Fibroblast of villous mesenchyme (primary cell): Measurements from ENCODE around the gene ZMYND10. TPM values are rescaled to one million over a fixed set of nuclear protein-coding genes. Genes with fewer than 3 reads are reported as not detected.

Source experiments
- DNase-seq: peaks from one replicate; pipeline ENCODE4 v3.0.0-alpha.2; 2010; ENCODE audit warnings: low read depth
- H3K4me3 ChIP-seq: 2 replicates; pipeline ENCODE4 v1.5.1; 2011; ENCODE audit warnings: low read depth, mild to moderate bottlenecking, low read length
- CTCF ChIP-seq: IDR thresholded peaks from 2 replicates; pipeline ENCODE4 v1.5.1; 2012; ENCODE audit warnings: low read depth, mild to moderate bottlenecking, low read length; ENCODE audit not compliant: insufficient read depth
- total RNA-seq: library from RNA; depleted of rRNA; stranded (reverse); fragments of >200 nt; gene quantifications from 2 replicates; pipeline ENCODE4 v1.2.3, GENCODE V29; 2012

The ZMYND10 gene
- total RNA-seq, 1 donor: 1.3 TPM

DNA sequence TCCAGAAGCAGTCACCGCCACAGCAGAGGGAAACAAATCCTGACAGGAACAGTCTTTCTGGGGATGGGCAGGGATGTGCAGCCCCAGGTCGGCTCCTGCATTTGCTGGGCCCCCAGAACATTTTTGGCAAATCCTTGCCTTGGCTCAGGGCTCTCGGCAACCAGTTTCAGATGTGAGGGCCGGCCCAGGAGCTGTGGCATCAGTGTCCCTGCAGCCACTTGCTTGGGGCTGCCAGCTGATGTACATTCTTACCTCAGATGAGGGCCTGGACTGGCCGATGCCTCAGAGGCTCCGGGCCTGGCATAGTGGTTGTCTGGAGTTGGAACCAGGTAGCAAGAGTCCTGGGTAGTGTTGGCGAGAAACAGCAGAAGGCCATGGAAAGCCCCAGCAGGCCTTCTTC is 9.3 kb upstream of the ZMYND10 start:
- TF ChIP-seq CTCF: no peak
- H3K4me3 ChIP-seq: no peak overlapping the region
- no peak for DNase-seq

GRCh38 chr3:50354186-50354764 is 8.7 kb upstream of the ZMYND10 start:
- TF ChIP-seq CTCF: no peak
- no peak overlapping the region for H3K4me3 ChIP-seq
- DNase-seq: no peak

DNA sequence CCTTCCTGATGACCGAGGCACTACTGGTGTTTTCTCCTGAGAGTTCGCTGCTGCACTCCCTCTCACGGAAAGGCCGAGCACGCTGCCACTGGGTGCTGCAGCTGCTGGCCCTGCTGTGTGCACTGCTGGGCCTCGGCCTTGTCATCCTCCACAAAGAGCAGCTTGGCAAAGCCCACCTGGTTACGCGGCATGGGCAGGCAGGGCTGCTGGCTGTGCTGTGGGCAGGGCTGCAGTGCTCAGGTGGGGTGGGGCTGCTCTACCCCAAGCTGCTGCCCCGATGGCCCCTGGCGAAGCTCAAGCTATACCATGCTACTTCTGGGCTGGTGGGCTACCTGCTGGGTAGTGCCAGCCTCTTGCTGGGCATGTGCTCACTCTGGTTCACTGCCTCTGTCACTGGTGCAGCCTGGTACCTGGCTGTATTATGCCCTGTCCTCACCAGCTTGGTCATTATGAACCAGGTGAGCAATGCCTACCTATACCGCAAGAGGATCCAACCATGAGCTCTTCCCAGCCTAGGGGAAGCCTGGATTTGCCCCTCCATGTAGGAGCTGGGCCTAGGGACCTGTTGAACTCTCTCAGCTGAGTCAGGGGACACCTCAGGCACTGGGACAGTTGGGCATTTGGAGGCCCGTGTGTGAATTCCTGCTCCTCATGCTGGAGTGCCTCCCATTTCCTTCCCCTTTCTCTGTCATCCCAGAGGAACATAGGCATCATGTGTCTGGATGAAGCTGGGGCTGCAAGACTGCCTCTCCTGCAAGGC is 7.9 kb upstream of the ZMYND10 start:
- TF ChIP-seq CTCF: no peak
- DNase-seq: no peak

DNA sequence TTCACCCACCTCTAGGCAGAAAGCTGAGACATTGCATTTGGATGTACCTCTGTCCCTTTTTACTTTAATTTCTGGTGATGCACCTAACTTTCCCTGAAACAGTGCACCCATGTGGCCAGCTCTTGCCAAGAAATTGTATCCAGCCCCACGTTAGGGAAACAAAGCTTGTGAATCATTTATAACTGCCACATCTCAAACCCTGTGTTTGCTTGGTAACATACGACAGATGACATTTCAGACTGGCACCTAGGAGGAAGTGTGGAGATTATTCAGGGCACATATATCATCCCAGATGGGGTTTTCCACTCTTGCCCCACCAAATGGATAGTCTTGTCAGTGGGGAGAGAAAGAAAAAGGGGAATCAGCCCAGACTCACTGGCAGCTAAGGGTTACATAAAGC is 7.2 kb upstream of the ZMYND10 start:
- peak; percentile 29 for TF ChIP-seq CTCF
- H3K4me3 ChIP-seq: no peak overlapping the region
- no peak for DNase-seq

More for the DNA sequence above, 7.9 kb upstream of the ZMYND10 start:
- no peak overlapping the region for H3K4me3 ChIP-seq

- DNase-seq: no peak
- no peak for TF ChIP-seq CTCF
- peak overlapping the region; percentile 97 for H3K4me3 ChIP-seq
Measured at GRCh38 chr3:50351323-50351697, 5.8 kb upstream of the ZMYND10 start.

GRCh38 chr3:50350527-50351322 is 5.2 kb upstream of the ZMYND10 start, which contains the start of the genes CYB561D2 and NPRL2:
Gene CYB561D2, plus strand, starts transcription at chr3:50350862. Its CDS starts 572 bp downstream, at chr3:50351434.
Gene NPRL2, minus strand, starts transcription at chr3:50350775. Its CDS starts 123 bp downstream, at chr3:50350652.
- peak; percentile 94 for DNase-seq
- peak within 1 kb of the TSS; percentile 97 for H3K4me3 ChIP-seq
- TF ChIP-seq CTCF: no peak
